Osteoblast (primary cell): Measurements from ENCODE around the gene ARHGAP28. TPM values are rescaled to one million over a fixed set of nuclear protein-coding genes. Genes with fewer than 3 reads are reported as not detected.

Source experiments
- DNase-seq: peaks from one replicate; pipeline ENCODE4 v3.0.0; 2011; ENCODE audit warnings: low spot score, mixed read lengths; ENCODE audit not compliant: insufficient read length; ENCODE audit errors: missing footprints
- H2AFZ ChIP-seq: 2 replicates; pipeline ENCODE4 v1.6.0; 2011; ENCODE audit warnings: mild to moderate bottlenecking, low read length
- H3K27ac ChIP-seq: 2 replicates; pipeline ENCODE4 v1.5.1; 2011; ENCODE audit warnings: mild to moderate bottlenecking, low read depth, low read length, moderate library complexity
- H3K27me3 ChIP-seq: 2 replicates; pipeline ENCODE4 v1.6.0; 2012; ENCODE audit warnings: mild to moderate bottlenecking, control low read depth, inconsistent platforms, low read length, moderate library complexity; ENCODE audit not compliant: insufficient read depth
- H3K36me3 ChIP-seq: 2 replicates; pipeline ENCODE4 v1.5.1; 2011; ENCODE audit warnings: mild to moderate bottlenecking, low read length, control low read depth, moderate library complexity; ENCODE audit not compliant: insufficient read depth
- H3K4me1 ChIP-seq: 2 replicates; pipeline ENCODE4 v1.5.1; 2011; ENCODE audit warnings: mild to moderate bottlenecking, low read length, control low read depth, moderate library complexity; ENCODE audit not compliant: insufficient read depth
- H3K4me2 ChIP-seq: 2 replicates; pipeline ENCODE4 v1.6.0; 2011; ENCODE audit warnings: mild to moderate bottlenecking, low read length; ENCODE audit not compliant: insufficient read depth
- H3K4me3 ChIP-seq: fragments of 200-600 bp; sonication (generic); 3 replicates; pipeline ENCODE4 v1.5.1; 2012; ENCODE audit warnings: mild to moderate bottlenecking, low read length, inconsistent platforms; ENCODE audit not compliant: insufficient read depth
- H3K79me2 ChIP-seq: 2 replicates; pipeline ENCODE4 v1.6.0; 2012; ENCODE audit warnings: mild to moderate bottlenecking, low read length, control low read depth, inconsistent platforms; ENCODE audit not compliant: insufficient read depth
- H3K9me3 ChIP-seq: 2 replicates; pipeline ENCODE4 v1.5.1; 2011; ENCODE audit warnings: low read depth, low read length, control low read depth
- H4K20me1 ChIP-seq: 2 replicates; pipeline ENCODE4 v1.6.0; 2012; ENCODE audit warnings: mild to moderate bottlenecking, low read length, control low read depth; ENCODE audit not compliant: insufficient read depth
- CTCF ChIP-seq: IDR thresholded peaks from 2 replicates; pipeline ENCODE4 v1.5.1; 2011; ENCODE audit warnings: mild to moderate bottlenecking, low read depth, low read length, moderate library complexity; ENCODE audit errors: extremely low read depth
- total RNA-seq: library from RNA; depleted of rRNA; stranded (reverse); fragments of >200 nt; gene quantifications from 2 replicates; pipeline ENCODE4 v1.2.3, GENCODE V29; 2012

The ARHGAP28 gene
- total RNA-seq, 1 donor = 23.9 TPM

- no peak for TF ChIP-seq CTCF
- Histone ChIP-seq H3K4me1 (peaks cover 15% of the 10 kb centered on the region), H3K4me2 (no peak overlapping the region), H3K9me3 (no peaks in the 10 kb centered on the region), H2AFZ (no peak overlapping the region), H4K20me1 (no peaks in the 10 kb centered on the region), H3K36me3 (no peaks in the 10 kb centered on the region), H3K4me3 (no peak overlapping the region), H3K27me3 (no peaks in the 10 kb centered on the region), H3K79me2 (no peaks in the 10 kb centered on the region), H3K27ac (no peak overlapping the region)
- no peak for DNase-seq
Observed at GRCh38 chr18:6785411-6785810, 55.9 kb downstream of the ARHGAP28 start.

- no peak for DNase-seq
- no peak for TF ChIP-seq CTCF
- H3K9me3 ChIP-seq = no peaks in the 10 kb centered on the region
- no peak overlapping the region for H3K4me3 ChIP-seq
- no peaks in the 10 kb centered on the region for H4K20me1 ChIP-seq
- H2AFZ ChIP-seq = no peak overlapping the region
- H3K27me3 ChIP-seq = no peaks in the 10 kb centered on the region
- H3K4me2 ChIP-seq = no peak overlapping the region
- H3K4me1 ChIP-seq = no peaks in the 10 kb centered on the region
- H3K36me3 ChIP-seq = no peaks in the 10 kb centered on the region
- no peak overlapping the region for H3K27ac ChIP-seq
- H3K79me2 ChIP-seq = no peaks in the 10 kb centered on the region
Observed at GRCh38 chr18:6792391-6792790, 62.9 kb downstream of the ARHGAP28 start.

- Histone ChIP-seq H3K9me3 (no peaks in the 10 kb centered on the region), H3K79me2 (no peaks in the 10 kb centered on the region), H3K4me1 (no peaks in the 10 kb centered on the region), H3K4me2 (no peak overlapping the region), H3K27me3 (no peaks in the 10 kb centered on the region), H3K4me3 (no peak overlapping the region), H3K27ac (no peak overlapping the region), H4K20me1 (no peaks in the 10 kb centered on the region), H3K36me3 (no peaks in the 10 kb centered on the region), H2AFZ (no peak overlapping the region)
- TF ChIP-seq CTCF = no peak
- no peak for DNase-seq
Observed at GRCh38 chr18:6793455-6793854, 63.9 kb downstream of the ARHGAP28 start.

- H2AFZ ChIP-seq = no peak overlapping the region
- H3K9me3 ChIP-seq = no peaks in the 10 kb centered on the region
- no peak for DNase-seq
- H3K4me3 ChIP-seq = no peak overlapping the region
- no peak overlapping the region for H3K4me2 ChIP-seq
- H3K27me3 ChIP-seq = no peaks in the 10 kb centered on the region
- no peaks in the 10 kb centered on the region for H3K79me2 ChIP-seq
- H3K4me1 ChIP-seq = no peaks in the 10 kb centered on the region
- H3K27ac ChIP-seq = no peak overlapping the region
- H3K36me3 ChIP-seq = no peaks in the 10 kb centered on the region
- TF ChIP-seq CTCF = no peak
- H4K20me1 ChIP-seq = no peaks in the 10 kb centered on the region
Observed at GRCh38 chr18:6793986-6794385, 64.5 kb downstream of the ARHGAP28 start.
